ENCODE data around the gene CACNA1G. TPM values are rescaled to one million over a fixed set of nuclear protein-coding genes. Genes with fewer than 3 reads are reported as not detected.

Gene CACNA1G
- polyA plus RNA-seq, 1 donor (not counting 4 experiments of a cell fraction or from before 2014, with no cell fraction given), result 0.07 TPM

- Histone ChIP-seq H3K4me1 (ENCODE audit: control insufficient read depth, extremely low read depth, insufficient read depth, low read length) (peaks cover 4% of the 10 kb centered on the region), H3K4me3 (ENCODE audit: control insufficient read depth in 2 of 3, extremely low read depth in 1 of 3, insufficient read depth in 2 of 3, low read depth in 1 of 3, low read length in 3 of 3) (no peak overlapping the region)
- no peak for FAIRE-seq
Observed at GRCh38 chr17:50585346-50585745, 24.8 kb downstream of the CACNA1G start.

GRCh38 chr17:50585891-50586290 is 25.4 kb downstream of the CACNA1G start:
- TF ChIP-seq, protein P1, sequence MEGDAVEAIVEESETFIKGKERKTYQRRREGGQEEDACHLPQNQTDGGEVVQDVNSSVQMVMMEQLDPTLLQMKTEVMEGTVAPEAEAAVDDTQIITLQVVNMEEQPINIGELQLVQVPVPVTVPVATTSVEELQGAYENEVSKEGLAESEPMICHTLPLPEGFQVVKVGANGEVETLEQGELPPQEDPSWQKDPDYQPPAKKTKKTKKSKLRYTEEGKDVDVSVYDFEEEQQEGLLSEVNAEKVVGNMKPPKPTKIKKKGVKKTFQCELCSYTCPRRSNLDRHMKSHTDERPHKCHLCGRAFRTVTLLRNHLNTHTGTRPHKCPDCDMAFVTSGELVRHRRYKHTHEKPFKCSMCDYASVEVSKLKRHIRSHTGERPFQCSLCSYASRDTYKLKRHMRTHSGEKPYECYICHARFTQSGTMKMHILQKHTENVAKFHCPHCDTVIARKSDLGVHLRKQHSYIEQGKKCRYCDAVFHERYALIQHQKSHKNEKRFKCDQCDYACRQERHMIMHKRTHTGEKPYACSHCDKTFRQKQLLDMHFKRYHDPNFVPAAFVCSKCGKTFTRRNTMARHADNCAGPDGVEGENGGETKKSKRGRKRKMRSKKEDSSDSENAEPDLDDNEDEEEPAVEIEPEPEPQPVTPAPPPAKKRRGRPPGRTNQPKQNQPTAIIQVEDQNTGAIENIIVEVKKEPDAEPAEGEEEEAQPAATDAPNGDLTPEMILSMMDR (optimal IDR thresholded peaks at IDR 0.05 in 1 of 3, IDR thresholded peaks at IDR 0.05 in 1 of 3, conservative IDR thresholded peaks at IDR 0.05 in 1 of 3; ENCODE audit: extremely low read depth in 1 of 3, insufficient read depth in 2 of 3, low read length in 3 of 3), result no peak
- TF ChIP-seq EZH2 (IDR thresholded peaks at IDR 0.05; ENCODE audit: low read length), result no peak
- peaks cover 20% of the 10 kb centered on the region for H3K27me3 ChIP-seq (ENCODE audit: control insufficient read depth, extremely low read depth, insufficient read depth, low read length)
- no peak overlapping the region for H3K4me2 ChIP-seq (ENCODE audit: control insufficient read depth, extremely low read depth, insufficient read depth, low read depth, low read length)
- H3K4me1 ChIP-seq (ENCODE audit: control insufficient read depth, extremely low read depth, insufficient read depth, low read length), result peaks cover 4% of the 10 kb centered on the region
- no peaks in the 10 kb centered on the region for H4K20me1 ChIP-seq (ENCODE audit: control insufficient read depth, extremely low read depth, insufficient read depth, low read length)
- no peak for DNase-seq (ENCODE audit: low read depth, low spot score)
- no peaks in the 10 kb centered on the region for H3K9me3 ChIP-seq (ENCODE audit: control insufficient read depth, low read depth, low read length)
- FAIRE-seq, result no peak
- H3K9me1 ChIP-seq (ENCODE audit: control insufficient read depth, extremely low read depth, insufficient read depth, low read length), result no peaks in the 10 kb centered on the region
- dilution Hi-C loops (cut with MboI; ENCODE audit: extremely low pct_ligation_motif_present, low sequenced_read_pairs), result no loop called here
- H2AFZ ChIP-seq (ENCODE audit: control insufficient read depth, low read length), result no peak overlapping the region
- H3K27ac ChIP-seq (ENCODE audit: control insufficient read depth, insufficient read depth, low read length), result no peak overlapping the region
- H3K4me3 ChIP-seq (ENCODE audit: control insufficient read depth in 2 of 3, extremely low read depth in 1 of 3, insufficient read depth in 2 of 3, low read depth in 1 of 3, low read length in 3 of 3), result no peak overlapping the region
- no peaks in the 10 kb centered on the region for H3K79me2 ChIP-seq (ENCODE audit: control insufficient read depth, insufficient read depth, low read length)
- H3K36me3 ChIP-seq (ENCODE audit: control insufficient read depth in 2 of 2, extremely low read depth in 1 of 2, insufficient read depth in 2 of 2, low read length in 2 of 2), result no peaks in the 10 kb centered on the region
- H3K9ac ChIP-seq (ENCODE audit: control insufficient read depth, extremely low read depth, insufficient read depth, low read length), result no peak overlapping the region

More at GRCh38 chr17:50585346-50585745, 24.8 kb downstream of the CACNA1G start:
- no peak overlapping the region for H3K4me2 ChIP-seq (ENCODE audit: control insufficient read depth, extremely low read depth, insufficient read depth, low read depth, low read length)
- H4K20me1 ChIP-seq (ENCODE audit: control insufficient read depth, extremely low read depth, insufficient read depth, low read length), result no peaks in the 10 kb centered on the region
- H3K36me3 ChIP-seq (ENCODE audit: control insufficient read depth in 2 of 2, extremely low read depth in 1 of 2, insufficient read depth in 2 of 2, low read length in 2 of 2), result no peaks in the 10 kb centered on the region
- H3K9me3 ChIP-seq (ENCODE audit: control insufficient read depth, low read depth, low read length), result no peaks in the 10 kb centered on the region
- dilution Hi-C loops (cut with MboI; ENCODE audit: extremely low pct_ligation_motif_present, low sequenced_read_pairs), result no loop called here
- no peak for TF ChIP-seq EZH2 (IDR thresholded peaks at IDR 0.05; ENCODE audit: low read length)
- TF ChIP-seq, protein P1 (optimal IDR thresholded peaks at IDR 0.05 in 1 of 3, IDR thresholded peaks at IDR 0.05 in 1 of 3, conservative IDR thresholded peaks at IDR 0.05 in 1 of 3; ENCODE audit: extremely low read depth in 1 of 3, insufficient read depth in 2 of 3, low read length in 3 of 3), result no peak
- no peak for DNase-seq (ENCODE audit: low read depth, low spot score)
- no peaks in the 10 kb centered on the region for H3K79me2 ChIP-seq (ENCODE audit: control insufficient read depth, insufficient read depth, low read length)
- no peak overlapping the region for H3K9ac ChIP-seq (ENCODE audit: control insufficient read depth, extremely low read depth, insufficient read depth, low read length)
- H3K27me3 ChIP-seq (ENCODE audit: control insufficient read depth, extremely low read depth, insufficient read depth, low read length), result peaks cover 23% of the 10 kb centered on the region
- H2AFZ ChIP-seq (ENCODE audit: control insufficient read depth, low read length), result no peak overlapping the region
- no peaks in the 10 kb centered on the region for H3K9me1 ChIP-seq (ENCODE audit: control insufficient read depth, extremely low read depth, insufficient read depth, low read length)
- H3K27ac ChIP-seq (ENCODE audit: control insufficient read depth, insufficient read depth, low read length), result no peak overlapping the region
